ENCODE results near the gene RELN.

Gene RELN

DNA sequence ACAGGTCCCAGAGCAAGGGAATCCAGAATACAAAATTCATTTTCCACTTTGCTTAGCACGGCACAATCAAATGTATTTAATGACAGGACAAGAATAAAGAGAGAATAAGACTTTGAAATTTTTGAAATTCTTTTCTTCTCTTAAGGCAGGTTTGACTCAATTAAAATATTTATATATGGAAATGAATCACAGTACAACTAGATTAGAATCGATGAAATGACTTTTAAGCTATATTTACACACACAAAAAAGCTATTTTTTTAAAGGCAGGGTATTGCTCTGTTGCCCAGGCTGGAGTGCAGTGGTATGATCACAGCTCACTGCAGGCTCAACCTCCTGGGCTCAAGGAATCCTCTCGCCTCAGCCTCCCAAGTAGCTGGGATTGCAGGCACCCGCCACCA is 278.0 kb downstream of the RELN start:
- DNase-seq: no peak

DNA sequence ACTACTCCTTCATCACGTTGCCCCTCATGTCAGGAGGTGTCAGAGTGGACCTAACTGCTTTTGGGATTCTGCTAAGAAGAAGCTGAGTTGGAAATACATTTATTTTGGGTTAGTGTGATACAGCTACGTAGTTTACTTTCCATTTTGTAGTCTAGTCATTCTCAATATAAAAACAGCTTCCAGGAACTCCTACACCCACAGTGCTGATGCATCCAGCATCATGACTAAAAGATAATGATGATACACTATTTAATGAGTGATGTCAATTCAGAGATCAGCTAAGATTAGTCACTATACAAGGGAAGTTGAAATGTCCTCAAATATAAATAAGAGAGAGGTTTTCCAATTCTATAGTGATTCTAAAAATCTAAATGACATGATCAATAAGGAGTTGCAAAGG is 279.2 kb downstream of the RELN start:
- no peak for DNase-seq

DNA sequence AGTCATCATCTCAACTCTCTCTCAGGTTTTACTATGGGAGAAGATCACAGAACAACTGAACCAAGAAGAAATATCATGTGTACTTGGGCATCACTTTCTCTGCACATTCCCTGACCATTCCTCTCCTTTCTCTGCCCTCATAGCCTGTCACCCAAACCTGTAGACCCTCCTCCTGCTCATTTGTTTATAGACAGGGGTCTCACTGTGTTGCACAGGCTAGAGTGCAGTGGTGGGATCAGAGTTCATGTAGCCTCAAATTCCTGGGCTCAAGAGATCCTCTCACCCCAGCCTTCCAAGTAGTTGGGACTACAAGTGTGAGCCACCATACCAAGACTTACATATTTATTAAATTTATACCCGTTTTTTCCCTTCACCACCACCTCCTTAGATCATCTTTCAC is 282.7 kb downstream of the RELN start:
- no peak for DNase-seq

DNA sequence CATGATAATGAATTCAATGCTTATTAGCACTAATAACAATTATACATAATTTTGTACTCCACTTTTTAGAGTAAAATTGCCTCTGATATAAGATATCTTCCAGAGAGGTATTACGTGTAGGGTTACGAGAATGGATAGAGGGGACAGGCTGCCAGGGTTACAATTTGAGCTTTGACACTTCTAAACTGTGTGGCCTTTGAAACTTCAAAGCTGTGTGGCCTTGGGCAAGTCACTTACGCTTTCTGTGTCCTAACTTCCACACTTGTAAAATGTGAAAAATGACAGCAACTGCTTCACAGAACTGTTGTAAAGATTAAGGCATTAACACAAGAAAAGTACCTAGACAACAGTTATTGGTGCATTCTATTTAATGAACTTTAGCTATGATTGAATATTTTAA is 283.9 kb downstream of the RELN start:
- DNase-seq: no peak

DNA sequence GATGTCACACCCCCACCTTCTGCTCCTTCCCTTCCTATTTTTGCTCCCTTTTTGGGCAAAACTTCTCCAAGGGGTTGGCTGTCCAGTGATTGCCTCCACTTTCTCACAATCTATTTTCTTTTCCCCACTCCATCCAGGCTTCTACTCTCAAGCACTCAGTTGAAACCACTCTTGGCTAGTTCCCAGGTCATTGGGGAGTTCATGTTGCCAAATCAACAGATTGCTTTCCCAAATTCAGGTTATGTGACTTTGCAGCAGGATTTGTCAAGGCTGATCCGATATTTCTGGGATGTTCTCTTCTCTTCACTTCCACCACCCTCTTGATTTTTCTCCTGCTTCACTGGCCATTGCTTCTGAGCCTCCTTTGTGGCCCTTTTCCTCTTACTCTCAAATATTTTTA is 284.8 kb downstream of the RELN start:
- DNase-seq: no peak

DNA sequence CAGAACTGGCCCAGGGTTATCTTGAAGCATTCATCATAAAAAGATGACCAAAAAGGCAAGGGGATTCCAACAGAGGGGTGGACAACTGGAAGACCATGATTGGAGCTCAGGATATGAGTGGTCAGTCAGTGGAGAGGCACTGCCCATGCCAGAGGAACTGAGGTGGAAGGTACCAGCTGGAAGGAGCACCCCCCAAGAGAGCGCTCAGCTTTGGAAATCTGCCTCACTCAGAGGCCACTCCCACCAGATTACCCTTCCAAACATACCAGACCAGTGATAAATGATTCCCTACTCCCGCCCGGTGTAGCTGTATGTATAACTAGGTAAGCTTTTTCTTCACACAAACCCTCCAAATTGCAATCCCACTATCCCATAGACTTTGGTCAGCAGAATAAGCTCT is 286.5 kb downstream of the RELN start:
- no peak for DNase-seq

DNA sequence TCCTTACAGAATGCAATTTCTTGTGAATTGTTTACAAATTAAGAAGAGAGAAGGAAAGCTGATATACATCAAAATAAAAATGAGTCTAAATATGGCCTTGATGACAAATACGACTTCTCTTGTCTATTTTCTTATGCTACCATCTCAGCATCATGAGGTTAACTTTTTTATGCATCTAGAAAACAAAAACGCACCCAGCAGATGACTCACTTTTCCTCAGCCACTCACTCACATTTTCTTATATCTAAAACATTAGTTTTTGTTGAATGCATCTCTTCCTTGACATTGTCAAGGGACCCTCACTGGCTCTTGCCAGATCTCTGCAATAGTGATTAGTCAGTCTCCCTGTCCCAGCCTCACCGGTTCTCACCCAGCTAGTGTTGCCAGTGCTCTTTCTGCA is 287.0 kb downstream of the RELN start:
- DNase-seq: no peak

DNA sequence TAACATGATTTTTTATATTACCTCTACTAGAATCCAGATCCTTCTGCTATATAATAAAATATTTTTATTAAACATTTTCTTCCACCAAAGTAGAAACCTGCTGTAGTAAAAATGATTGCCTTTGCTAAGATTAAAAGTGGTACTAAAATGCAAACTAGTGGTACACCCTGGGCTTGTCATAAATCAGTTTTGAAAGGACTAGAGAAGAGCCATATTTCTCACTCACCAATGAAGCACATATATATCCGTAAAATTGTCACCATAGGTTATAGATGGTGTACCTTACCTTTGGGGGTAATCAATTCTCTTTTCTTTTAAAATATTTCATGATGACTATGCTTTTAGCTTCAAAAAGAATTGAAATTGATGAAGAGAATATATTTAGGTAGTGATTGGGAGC is 290.4 kb downstream of the RELN start:
- no peak for DNase-seq

DNA sequence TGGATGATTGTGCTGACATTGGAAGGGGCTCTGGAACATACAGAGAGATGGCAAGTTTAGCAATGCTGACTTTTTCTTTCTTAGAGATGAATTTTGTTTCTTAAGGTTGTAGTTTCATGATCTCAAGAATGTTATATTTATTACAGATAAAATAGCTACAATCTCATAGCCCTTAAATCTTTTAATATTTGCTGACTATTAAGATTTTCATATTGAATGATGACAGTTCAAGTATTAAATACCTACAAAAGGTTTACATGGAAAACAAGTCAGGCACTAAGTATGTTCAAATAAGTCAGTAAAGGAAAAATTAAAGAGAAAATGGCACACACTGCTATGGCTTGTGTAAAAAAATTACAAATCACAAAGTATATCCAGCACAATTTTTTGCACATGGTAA is 291.4 kb downstream of the RELN start:
- no peak for DNase-seq

DNA sequence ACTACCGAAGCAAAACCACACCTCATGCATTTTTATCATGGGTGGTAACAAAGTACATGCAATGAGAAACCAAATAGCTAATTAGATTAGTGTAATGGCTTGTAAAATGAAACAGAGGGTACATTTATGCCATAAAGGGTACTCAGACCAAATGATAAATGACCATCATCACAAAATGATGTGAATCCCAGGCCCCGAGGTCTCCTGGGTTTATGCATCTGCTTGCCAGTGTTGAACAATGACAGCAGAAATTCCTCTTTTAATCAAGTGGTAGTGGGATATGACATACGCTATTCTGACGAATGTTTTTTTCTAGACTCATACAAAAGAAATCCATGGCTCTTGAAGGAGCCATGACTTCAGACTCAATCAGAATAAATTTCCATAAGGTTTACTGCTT is 293.9 kb downstream of the RELN start:
- no peak for DNase-seq

DNA sequence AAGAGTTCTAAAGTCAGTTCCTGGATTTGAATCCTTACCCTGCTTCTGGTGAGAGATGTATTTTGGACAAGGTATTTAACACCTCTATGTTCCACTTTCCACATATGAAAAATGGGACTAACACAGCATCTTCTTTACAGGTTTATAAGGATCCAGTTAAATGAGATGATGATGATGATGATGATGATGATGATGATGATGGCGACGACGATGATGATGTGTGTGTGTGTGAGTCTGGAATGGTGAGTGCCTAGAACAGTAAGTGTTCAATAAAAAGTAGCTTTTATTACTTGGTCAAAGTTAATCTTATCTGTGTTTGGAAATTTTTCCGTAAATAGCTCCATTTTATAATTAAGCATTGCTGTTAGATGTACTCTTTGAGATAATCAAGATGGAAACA is 295.2 kb downstream of the RELN start:
- no peak for DNase-seq

DNA sequence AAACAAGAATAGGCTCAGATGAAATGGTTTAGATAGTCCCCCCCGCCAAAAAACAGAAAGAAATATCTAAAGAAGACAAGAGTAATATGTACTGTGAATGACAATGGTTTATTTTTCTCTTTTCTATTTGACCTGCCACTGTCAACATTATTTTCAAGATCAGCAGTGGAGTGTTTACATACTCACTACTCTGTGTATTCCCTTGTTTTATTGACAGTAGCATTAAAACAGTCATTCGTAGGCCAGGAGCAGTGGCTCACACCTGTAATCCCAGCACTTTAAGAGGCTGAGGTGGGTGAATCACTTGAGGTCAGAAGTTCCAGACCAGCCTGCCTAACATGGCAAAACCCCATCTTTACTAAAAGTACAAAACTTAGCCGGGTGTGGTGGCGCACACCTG is 298.2 kb downstream of the RELN start:
- no peak for DNase-seq

DNA sequence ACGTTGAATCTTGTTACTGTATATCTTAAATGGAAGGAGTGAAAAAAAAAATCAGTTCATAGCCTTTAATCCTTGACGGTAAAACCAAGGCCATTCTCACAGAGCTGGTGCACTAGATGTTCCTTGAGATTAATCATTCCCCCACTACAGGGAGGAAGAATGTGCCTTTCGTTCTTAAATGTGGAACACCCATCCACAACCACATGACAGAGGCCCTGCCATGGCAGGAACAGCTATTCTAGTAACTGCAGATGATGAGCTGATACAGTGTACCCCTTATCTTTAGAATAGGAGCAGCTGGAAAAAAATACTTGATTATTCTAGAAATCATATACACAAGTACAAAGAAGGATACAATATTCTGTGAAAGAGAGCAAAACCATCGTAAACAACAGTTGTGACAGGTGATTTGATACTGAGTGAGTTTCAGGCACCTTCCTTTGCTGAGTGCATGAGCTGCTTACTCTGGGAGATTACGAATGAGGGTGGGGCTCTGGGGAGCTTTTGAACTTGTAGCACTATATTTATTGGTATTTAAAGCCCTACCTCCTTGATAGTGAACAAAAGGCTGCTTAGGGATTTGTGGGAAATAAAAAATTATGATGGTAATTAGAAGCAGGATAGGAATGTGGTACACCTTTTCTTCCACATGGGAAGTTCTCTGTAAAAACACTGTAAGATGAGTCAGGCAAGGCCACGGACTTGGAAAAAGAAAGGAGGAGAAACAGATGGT is 299.1 kb downstream of the RELN start:
- DNase-seq: no peak

DNA sequence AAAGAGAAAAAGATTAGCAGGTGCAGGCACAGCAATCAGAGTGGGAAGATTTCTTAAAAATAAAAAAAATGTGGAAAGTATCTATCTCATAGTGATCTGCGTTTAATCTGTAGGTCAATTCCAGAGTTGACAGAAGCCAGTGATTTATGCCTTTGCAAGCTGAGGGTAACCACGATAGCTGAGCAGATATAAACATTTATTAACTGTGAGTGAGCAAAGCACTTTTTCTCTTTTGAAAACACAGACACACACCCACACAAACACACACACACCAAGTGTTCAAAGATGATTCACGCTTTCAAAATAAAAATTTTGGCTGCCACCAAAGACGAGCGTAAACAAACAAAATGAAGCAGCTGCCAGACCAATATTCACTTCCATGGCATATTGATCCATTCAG is 300.2 kb downstream of the RELN start:
- DNase-seq: no peak

DNA sequence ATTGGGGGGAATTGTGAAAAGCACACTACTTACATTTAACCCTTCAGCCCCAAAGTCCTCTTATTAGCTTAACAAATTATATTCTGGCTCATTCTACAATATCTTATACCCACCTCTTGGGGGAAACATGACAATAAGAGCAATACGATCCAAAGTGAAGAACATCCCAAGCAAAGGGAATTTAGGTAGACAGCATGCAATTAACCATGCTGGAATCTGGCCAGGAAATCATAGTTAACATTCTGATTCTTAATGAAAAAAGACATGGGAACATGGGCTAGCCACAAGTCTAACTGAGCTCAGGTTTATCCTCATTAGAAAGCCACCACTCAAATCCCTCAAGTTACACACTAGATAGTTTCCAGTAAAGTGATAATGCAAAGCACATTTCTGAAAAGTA is 301.5 kb downstream of the RELN start:
- no peak for DNase-seq

DNA sequence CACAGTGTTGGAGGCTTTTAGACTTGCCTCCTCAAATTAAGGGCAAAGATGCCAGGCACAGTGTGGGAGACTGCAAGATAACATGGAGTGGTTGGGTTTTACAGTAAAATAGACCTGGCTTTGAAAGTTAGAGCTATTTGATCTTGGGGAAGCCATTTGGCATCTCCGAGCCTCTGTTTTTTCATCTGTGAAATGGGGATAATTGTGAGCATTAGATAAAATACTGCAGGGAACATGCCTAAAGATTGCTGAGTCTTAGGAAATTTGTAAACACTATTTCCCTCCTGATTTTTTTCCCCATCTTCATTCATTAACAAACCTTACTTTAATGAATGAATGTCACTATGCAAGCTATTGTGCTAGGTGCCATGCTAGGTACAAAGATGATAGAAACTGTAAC is 302.2 kb downstream of the RELN start:
- DNase-seq: no peak

DNA sequence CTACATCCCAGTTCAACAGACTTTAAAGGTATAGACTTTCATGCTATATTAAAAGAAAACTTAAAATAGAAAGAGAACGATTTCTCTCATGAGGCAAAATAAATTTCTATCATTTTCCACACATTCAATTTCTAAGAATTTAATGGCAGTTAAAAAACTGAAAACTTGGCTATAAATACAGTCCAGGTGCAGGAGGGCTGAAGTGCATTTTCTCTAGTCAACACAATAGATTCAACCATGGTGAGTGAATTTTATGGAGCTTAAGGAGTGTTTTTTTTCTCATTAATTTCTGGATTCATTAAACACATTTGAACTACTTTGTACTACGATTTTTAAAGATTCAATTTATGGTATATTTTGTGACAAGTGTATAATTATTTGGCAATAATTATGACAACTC is 302.7 kb downstream of the RELN start:
- no peak for DNase-seq

DNA sequence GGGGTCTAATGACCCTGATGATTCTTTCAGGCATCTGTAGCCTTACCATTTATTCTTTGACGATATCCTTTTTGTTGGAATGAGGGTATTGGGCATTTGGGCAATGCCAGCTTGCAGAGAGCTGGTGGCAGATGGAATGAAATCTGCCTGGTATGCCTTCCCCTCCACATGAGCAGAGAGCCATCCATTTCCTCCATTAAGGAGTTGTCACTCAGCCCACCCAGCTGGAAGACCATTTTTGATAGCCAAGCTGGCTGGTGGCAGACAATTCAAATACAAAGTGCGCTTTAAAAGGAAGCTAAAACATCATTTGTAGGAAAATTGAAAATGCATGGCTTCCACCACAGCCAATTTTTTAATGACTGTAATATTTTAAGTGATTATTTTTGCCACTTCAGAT is 303.4 kb downstream of the RELN start:
- DNase-seq: no peak

DNA sequence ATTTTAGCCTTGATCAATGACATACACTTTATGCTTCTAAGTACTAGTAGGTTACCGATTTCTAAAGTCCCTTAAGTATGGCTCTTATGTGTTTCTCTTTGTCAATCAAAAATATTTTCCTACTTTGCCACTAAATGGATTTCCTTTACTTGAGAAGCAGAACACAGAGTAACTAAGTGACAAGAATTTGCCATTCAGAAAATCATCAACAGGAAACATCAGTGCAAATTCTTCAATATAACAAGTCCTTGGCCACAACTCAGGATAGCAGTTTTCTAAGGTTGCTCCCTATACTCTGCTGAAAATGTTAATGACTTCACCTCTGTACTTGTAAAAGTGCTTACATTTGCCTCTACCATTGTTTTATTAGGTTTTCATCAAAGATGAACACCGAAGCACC is 303.8 kb downstream of the RELN start:
- no peak for DNase-seq

DNA sequence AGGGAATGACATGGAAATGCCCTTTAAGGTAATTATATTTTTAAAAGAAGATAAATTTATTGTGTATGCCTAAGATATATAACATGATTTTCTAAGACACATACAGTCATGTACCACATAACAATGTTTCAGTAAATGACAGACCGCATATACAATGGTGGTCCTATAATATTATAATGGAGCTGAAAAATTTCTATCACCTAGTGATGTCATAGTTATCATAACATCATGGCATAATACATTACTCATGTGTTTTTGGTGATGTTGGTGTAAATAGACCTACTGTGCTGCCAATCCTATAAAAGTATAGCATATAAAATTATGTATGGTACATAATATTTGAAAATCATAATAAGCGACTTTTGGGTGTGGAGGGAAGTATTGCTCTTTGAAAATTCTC is 306.1 kb downstream of the RELN start:
- no peak for DNase-seq

DNA sequence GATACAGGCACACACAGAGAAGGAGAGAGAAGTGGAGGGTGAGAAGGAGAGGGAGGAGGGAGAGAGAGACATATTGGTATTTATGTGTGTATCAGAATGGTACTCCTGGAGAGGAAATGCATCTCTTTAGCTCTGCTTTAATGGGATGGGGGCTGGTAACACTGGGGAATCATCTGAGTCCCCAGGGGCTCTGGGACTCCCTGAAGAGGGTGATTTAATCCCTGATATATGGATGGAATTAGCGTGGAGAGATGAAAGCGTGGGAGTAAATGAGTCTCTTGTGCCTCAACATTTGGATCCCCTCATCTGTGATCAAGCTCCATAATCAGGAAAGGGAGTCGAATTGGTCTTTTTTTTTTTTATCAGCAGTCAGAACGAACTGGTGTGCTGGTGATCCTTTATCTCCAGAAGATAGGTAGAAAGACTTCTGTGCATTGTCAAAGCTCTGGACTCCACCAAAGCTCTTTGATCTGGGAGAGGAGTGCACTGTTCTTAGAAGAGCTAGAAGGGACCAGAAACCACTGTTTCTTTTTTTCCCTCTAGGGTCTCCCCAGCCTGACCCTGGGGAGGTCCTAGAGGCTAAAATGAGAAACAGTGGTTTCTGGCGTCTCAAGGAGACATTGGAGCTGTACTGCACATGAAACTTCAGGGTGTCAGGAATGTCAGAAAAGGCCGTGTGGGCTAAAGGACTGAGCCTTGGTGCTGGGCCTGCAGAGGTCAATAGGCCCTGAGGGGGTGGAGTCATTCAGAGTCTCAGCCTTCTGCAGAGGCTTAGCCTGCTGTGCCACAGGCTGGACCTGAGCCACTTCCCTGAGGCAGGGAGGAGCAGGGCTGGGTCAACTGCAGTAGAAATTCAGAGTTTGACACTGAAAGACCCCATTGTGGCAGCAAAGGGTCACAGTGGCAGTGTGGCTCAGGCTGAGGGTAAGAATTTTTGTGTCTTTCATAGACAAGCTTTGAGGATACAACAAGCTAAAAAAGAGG is 309.0 kb downstream of the RELN start:
- no peak for DNase-seq

DNA sequence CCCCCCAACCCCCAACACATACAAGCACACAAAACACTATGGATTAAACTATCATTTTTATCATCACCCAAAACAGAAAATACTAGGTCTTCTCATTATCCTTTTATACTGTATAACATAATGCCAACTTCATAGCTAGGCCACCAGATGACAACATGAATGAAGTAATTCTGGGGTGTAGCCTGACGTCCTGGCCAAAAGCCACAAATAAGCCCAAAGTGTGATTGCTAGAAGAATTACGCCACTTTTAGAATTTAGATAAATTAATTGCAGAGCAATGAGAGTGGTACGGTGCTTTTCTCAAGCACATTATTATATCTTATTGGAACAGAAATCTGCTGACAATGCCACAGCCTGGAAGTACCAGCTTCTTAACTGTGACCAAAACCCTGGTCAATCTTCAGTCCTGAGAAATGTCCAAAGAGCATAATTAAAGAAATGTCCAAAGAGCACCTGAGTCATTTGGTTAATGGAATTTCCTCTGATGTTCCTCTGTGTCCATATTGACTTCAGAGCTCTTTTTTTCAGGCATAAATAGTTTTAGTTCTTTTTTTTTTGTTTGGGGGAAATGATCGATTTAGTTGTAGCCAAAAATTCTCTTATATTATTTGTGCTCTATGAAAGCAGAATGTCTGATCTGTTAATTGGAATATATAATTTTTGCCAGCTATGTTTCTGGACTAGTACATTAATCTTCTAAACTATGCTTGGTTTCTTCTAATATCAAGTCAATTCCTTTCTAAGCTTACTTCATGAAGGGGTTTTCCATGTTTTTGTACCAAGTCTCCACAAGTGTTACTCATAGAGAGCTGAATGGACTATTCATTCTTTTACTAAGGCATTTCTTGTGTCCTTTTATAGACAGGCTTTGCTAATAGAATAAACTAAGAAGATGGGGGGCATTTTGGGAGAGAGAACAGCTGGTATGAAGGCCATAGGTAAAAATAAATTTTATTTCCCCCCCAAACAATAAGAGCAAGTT is 310.0 kb downstream of the RELN start:
- no peak for DNase-seq

DNA sequence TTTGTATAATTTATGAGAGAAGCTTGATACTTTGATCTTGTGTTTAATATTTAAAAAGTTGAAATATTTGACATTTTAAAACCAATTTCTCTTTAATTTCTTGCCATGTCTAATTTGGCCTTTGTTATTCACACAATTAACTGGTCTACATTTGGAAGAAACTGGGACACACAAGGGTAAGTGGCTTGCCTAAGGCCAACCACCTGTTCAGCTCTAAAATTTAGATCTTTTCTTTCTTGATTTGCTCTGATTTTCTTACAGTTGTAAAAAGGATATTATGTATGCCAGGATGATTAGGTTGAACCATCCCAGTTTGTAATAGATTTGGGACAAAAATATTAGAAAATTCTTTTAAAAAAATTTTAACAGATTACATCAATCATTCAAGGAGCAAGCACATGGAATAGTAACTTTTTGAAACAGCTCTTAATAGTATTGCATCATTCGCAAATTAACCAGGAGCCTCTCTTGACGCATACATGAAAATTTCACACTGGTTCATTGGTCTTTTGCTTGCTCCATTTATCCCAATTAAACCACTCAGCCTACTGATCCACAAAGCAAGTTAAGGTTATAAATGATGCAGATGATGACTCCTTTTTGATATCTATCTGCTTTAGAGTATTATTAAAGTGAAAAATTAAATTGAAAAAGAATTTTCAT is 321.0 kb downstream of the RELN start:
- DNase-seq: no peak

Measured in stimulated activated CD4-positive, alpha-beta T cell treated with anti-CD3 and anti-CD28 coated beads, Interleukin-4, amount 100 ng/mL, for 1 hour (primary cell).